Motor neuron (in vitro differentiated cells): ENCODE data around the gene FAAP100. TPM values are rescaled to one million over a fixed set of nuclear protein-coding genes. Genes with fewer than 3 reads are reported as not detected.
A peak's percentile ranks its signal among the peaks of the same experiment; 100 is the strongest.

Experiments used
- ATAC-seq, 8 experiments: fragments of 200-7000 bp; cut with Tn5 transposase; replicated peaks in 6 of 8; 2 replicates each; pipeline ENCODE4 v1.8.0; 2021; ENCODE audit warnings: mild to moderate bottlenecking in 8 of 8, moderate library complexity in 8 of 8
- H3K27ac ChIP-seq, 2 donors: fragments of 250-450 bp; sonication (Bioruptor Pico); 2 replicates each; pipeline ENCODE4 v1.9.0; 2021; ENCODE audit warnings: antibody characterized with exemption in 2 of 2, mild to moderate bottlenecking in 2 of 2, moderate library complexity in 1 of 2
- H3K4me1 ChIP-seq, 2 donors: fragments of 250-450 bp; sonication (Bioruptor Pico); replicated peaks in 1 of 2; 2 replicates each; pipeline ENCODE4 v1.6.1; 2021; ENCODE audit warnings: antibody characterized with exemption in 2 of 2, mild to moderate bottlenecking in 2 of 2, moderate library complexity in 1 of 2
- H3K4me3 ChIP-seq, 5 donors: fragments of 250-450 bp; sonication (Bioruptor Pico); 2 replicates each; pipeline ENCODE4 v1.9.0; 2021; ENCODE audit warnings: antibody characterized with exemption in 5 of 5, mild to moderate bottlenecking in 5 of 5, moderate library complexity in 4 of 5
- WGBS, 10 experiments: fragments of 450-650 bp; shearing (Covaris generic); methylation state at CpG; one replicate each; pipeline ENCODE4 v1.0.0; 2022; 5-methylcytosine and 5-hydroxymethylcytosine counted together
- in situ Hi-C, 9 experiments: fragments of 400-800 bp; cut with MboI; loops; one replicate each; pipeline ENCODE4 v1.15.0; 2021; ENCODE audit warnings: low sequenced_read_pairs in 9 of 9, low pct_unique_long_range_greater_than_20kb in 2 of 9; ENCODE audit not compliant: unreplicated experiment in 9 of 9
- total RNA-seq, 8 experiments: library from RNA; unstranded; fragments of 300-600 nt; gene quantifications; 2 replicates each; pipeline versions ENCODE4 v1.2.3 to v1.2.4, GENCODE V29; 2022

The FAAP100 gene
- total RNA-seq, 8 experiments from 2014 or later: 13.9 to 34.9 (median 22.8) TPM

- no peak for ATAC-seq
- in situ Hi-C loops: no loop called here
- Histone ChIP-seq H3K4me3 (no peak overlapping the region), H3K4me1 (no peaks in the 10 kb centered on the region), H3K27ac (no peak overlapping the region)
- 40 to 100% (median 80%) methylated on average over 3 to 10 of the region's 12 CpGs; no CpG with 5 or more reads in 2 of the 10 experiments for WGBS, 10 experiments
Measured at GRCh38 chr17:81572563-81573168, 20.5 kb upstream of the FAAP100 start.

- in situ Hi-C loops: no loop called here
- ATAC-seq: peak in 3 of 8 experiments; percentile 15 to 32 (median 23)
- WGBS, 10 experiments: 68 to 100% (median 80%) methylated on average over 2 to 9 of the region's 11 CpGs; no CpG with 5 or more reads in 5 of the 10 experiments
- H3K4me3 ChIP-seq: no peak overlapping the region
- no peak overlapping the region for H3K27ac ChIP-seq
- no peaks in the 10 kb centered on the region for H3K4me1 ChIP-seq
Measured at GRCh38 chr17:81570964-81571363, 18.8 kb upstream of the FAAP100 start.

- WGBS, 10 experiments: 88 to 100% (median 93%) methylated on average over 2 to 13 of the region's 18 CpGs; no CpG with 5 or more reads in 3 of the 10 experiments
- H3K4me1 ChIP-seq: no peaks in the 10 kb centered on the region
- no peak overlapping the region for H3K27ac ChIP-seq
- H3K4me3 ChIP-seq: no peak overlapping the region
- in situ Hi-C loops: no loop called here
- ATAC-seq: no peak
Measured at GRCh38 chr17:81569986-81570514, 17.9 kb upstream of the FAAP100 start.

- ATAC-seq: no peak
- Histone ChIP-seq H3K27ac (no peak overlapping the region), H3K4me1 (no peaks in the 10 kb centered on the region), H3K4me3 (no peak overlapping the region)
- in situ Hi-C loops: no loop called here
- 67 to 93% (median 80%) methylated on average over 1 to 5 of the region's 10 CpGs; no CpG with 5 or more reads in 5 of the 10 experiments for WGBS, 10 experiments
Measured at GRCh38 chr17:81568416-81568815, 16.3 kb upstream of the FAAP100 start.

GRCh38 chr17:81567191-81567590 lies 15.0 kb upstream of the FAAP100 start:
- Histone ChIP-seq H3K27ac (no peak overlapping the region), H3K4me1 (no peaks in the 10 kb centered on the region), H3K4me3 (no peak overlapping the region)
- 0 to 100% (median 81%) methylated on average over 1 to 3 of the region's 4 CpGs; no CpG with 5 or more reads in 4 of the 10 experiments for WGBS, 10 experiments
- no peak for ATAC-seq
- in situ Hi-C loops: no loop called here

- peak in 6 of 8 experiments; percentile 51 to 91 (median 76) for ATAC-seq
Measured at GRCh38 chr17:81566461-81567126, 14.4 kb upstream of the FAAP100 start.

GRCh38 chr17:81565231-81565630 lies 13.1 kb upstream of the FAAP100 start:
- WGBS, 10 experiments: 87 to 100% (median 98%) methylated on average over 1 to 4 of the region's 16 CpGs; no CpG with 5 or more reads in 6 of the 10 experiments
- no peak overlapping the region for H3K27ac ChIP-seq
- in situ Hi-C loops: no loop called here
- H3K4me1 ChIP-seq: no peaks in the 10 kb centered on the region
- no peak for ATAC-seq
- no peak overlapping the region for H3K4me3 ChIP-seq

More at GRCh38 chr17:81566461-81567126, 14.4 kb upstream of the FAAP100 start:
- in situ Hi-C loops: no loop called here
- H3K27ac ChIP-seq: no peak overlapping the region
- no peaks in the 10 kb centered on the region for H3K4me1 ChIP-seq
- 5 to 89% (median 64%) methylated on average over 2 to 6 of the region's 8 CpGs; no CpG with 5 or more reads in 2 of the 10 experiments for WGBS, 10 experiments
- no peak overlapping the region for H3K4me3 ChIP-seq

GRCh38 chr17:81564778-81565177 lies 12.6 kb upstream of the FAAP100 start:
- Histone ChIP-seq H3K4me3 (no peak overlapping the region), H3K4me1 (no peaks in the 10 kb centered on the region), H3K27ac (no peak overlapping the region)
- WGBS, 10 experiments: 82 to 100% (median 96%) methylated on average over 1 to 13 of the region's 17 CpGs; no CpG with 5 or more reads in 2 of the 10 experiments
- no peak for ATAC-seq
- in situ Hi-C loops: no loop called here

- WGBS, 10 experiments: 33 to 100% (median 94%) methylated on average over 2 to 8 of the region's 10 CpGs; no CpG with 5 or more reads in 1 of the 10 experiments
- Histone ChIP-seq H3K4me1 (no peaks in the 10 kb centered on the region), H3K4me3 (no peak overlapping the region), H3K27ac (no peak overlapping the region)
- ATAC-seq: peak in 1 of 8 experiments; percentile 25
- in situ Hi-C loops: no loop called here
Measured at GRCh38 chr17:81563861-81564586, 11.9 kb upstream of the FAAP100 start.

- 55 to 100% (median 92%) methylated on average over 1 to 4 of the region's 4 CpGs; no CpG with 5 or more reads in 1 of the 10 experiments for WGBS, 10 experiments
- in situ Hi-C loops: no loop called here
- H3K27ac ChIP-seq: no peak overlapping the region
Measured at GRCh38 chr17:81561494-81561885, 9.3 kb upstream of the FAAP100 start.

GRCh38 chr17:81558941-81559806 lies 7.0 kb upstream of the FAAP100 start:
- Histone ChIP-seq H3K4me3 (no peak overlapping the region), H3K4me1 (peaks cover 4 to 5% of the 10 kb centered on the region in 2 donors), H3K27ac (no peak overlapping the region)
- in situ Hi-C loops: no loop called here
- WGBS, 10 experiments: 84 to 89% (median 87%) methylated on average over 4 to 11 of the region's 27 CpGs; no CpG with 5 or more reads in 6 of the 10 experiments
- ATAC-seq: peak in 6 of 8 experiments; percentile 45 to 75 (median 66)

More at GRCh38 chr17:81561494-81561885, 9.3 kb upstream of the FAAP100 start:
- ATAC-seq: peak in 1 of 8 experiments; percentile 30
- Histone ChIP-seq H3K4me3 (no peak overlapping the region), H3K4me1 (no peaks in the 10 kb centered on the region)

- 95% methylated on average over 11 of the region's 12 CpGs; no CpG with 5 or more reads in 9 of the 10 experiments for WGBS, 10 experiments
- in situ Hi-C loops: no loop called here
- H3K27ac ChIP-seq: no peak overlapping the region
- peaks cover 13 to 14% of the 10 kb centered on the region in 2 donors for H3K4me1 ChIP-seq
- ATAC-seq: no peak
- no peak overlapping the region for H3K4me3 ChIP-seq
Measured at GRCh38 chr17:81558115-81558468, 5.9 kb upstream of the FAAP100 start.
